ENCODE measurements around the gene CAMKK1.

The CAMKK1 gene

DNA sequence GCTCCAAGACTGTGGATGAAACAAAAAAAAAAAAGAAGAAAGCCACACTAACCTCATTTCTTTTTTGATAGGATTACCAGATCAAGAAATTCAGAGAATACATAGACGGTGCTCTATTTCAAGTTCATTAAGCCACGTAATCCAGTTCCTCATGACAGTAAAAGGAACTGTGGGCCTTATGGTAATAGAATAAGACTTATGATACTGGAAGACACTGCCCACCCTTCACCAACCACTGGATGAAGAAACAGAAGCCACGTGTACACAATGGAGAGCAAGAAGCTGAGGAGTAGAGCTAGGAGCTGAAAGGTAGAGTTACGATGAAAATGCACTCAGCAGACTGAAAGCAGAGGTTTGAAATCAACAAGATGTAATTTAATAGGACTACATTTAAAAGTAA, 58.0 kb downstream of the CAMKK1 start:
- H3K9me3 ChIP-seq (ENCODE audit: low read length) = no peaks in the 10 kb centered on the region
- H3K4me3 ChIP-seq (ENCODE audit: low read length) = no peak overlapping the region
- H3K36me3 ChIP-seq (ENCODE audit: insufficient read depth, low read length) = peaks cover 57% of the 10 kb centered on the region
- no peaks in the 10 kb centered on the region for H3K27me3 ChIP-seq (ENCODE audit: insufficient read depth, low read length)
- no peak overlapping the region for H2AFZ ChIP-seq (ENCODE audit: low read depth, low read length)
- no peaks in the 10 kb centered on the region for H3K4me1 ChIP-seq (ENCODE audit: insufficient read depth, low read length)

DNA sequence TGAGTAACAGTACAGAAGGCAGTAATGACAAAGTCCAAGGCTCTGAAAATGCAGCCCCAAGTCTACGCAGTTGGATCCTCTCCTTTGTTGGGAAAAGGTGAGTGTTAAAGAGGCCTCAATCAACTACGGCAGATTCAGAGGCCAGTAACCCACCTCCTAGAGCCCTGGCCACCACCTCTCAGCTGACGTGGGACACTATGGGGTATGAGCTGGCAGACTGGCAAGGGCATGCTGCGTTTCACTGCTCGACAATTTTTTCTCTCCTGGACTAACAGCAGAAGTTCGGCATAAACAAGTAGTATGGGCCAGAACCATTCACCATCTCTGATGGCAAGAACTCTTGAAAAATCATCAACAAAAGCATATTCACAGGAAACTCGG, 64.0 kb downstream of the CAMKK1 start:
- Histone ChIP-seq H3K4me3 (ENCODE audit: low read length) (no peak overlapping the region), H3K27me3 (ENCODE audit: insufficient read depth, low read length) (no peaks in the 10 kb centered on the region), H2AFZ (ENCODE audit: low read depth, low read length) (no peak overlapping the region), H3K9me3 (ENCODE audit: low read length) (no peaks in the 10 kb centered on the region), H3K36me3 (ENCODE audit: insufficient read depth, low read length) (peaks cover 59% of the 10 kb centered on the region), H3K4me1 (ENCODE audit: insufficient read depth, low read length) (no peaks in the 10 kb centered on the region)

DNA sequence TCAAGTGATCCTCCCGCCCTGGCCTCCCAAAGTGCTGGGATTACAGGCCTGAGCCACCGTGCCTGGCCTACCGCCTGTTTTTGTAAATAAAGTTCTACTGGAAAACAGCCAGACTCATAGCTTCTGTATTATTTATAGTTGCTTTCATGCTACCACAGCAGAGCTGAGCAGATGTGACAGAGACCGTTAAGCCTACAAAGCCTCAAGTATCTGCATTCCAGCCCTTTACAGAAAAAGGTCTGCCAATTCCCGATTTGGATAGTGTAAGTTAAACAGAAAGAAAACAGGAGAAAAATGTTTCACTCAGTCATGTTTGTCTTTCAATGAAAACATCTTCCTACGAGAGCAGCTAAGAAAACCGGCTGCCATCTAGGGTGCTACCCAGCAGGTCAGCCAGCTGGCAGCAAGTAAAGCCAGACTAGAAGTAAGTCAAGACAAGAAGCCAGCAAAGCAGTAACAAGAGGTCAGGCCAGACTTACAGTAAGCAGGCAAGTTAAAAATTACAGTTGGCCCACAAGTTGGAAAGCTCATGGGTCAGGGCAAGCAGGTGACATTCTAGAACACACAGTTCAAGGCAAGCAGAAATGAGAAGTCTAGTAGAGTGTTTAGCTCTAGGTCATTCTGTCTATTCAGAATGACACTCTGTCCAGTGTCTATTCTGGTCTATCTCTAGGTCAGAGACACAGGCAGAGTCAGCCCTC, 64.6 kb downstream of the CAMKK1 start:
- H3K27me3 ChIP-seq (ENCODE audit: insufficient read depth, low read length) = no peaks in the 10 kb centered on the region
- H3K36me3 ChIP-seq (ENCODE audit: insufficient read depth, low read length) = peaks cover 58% of the 10 kb centered on the region
- H3K4me3 ChIP-seq (ENCODE audit: low read length) = no peak overlapping the region
- H3K9me3 ChIP-seq (ENCODE audit: low read length) = no peaks in the 10 kb centered on the region
- no peaks in the 10 kb centered on the region for H3K4me1 ChIP-seq (ENCODE audit: insufficient read depth, low read length)
- no peak overlapping the region for H2AFZ ChIP-seq (ENCODE audit: low read depth, low read length)

DNA sequence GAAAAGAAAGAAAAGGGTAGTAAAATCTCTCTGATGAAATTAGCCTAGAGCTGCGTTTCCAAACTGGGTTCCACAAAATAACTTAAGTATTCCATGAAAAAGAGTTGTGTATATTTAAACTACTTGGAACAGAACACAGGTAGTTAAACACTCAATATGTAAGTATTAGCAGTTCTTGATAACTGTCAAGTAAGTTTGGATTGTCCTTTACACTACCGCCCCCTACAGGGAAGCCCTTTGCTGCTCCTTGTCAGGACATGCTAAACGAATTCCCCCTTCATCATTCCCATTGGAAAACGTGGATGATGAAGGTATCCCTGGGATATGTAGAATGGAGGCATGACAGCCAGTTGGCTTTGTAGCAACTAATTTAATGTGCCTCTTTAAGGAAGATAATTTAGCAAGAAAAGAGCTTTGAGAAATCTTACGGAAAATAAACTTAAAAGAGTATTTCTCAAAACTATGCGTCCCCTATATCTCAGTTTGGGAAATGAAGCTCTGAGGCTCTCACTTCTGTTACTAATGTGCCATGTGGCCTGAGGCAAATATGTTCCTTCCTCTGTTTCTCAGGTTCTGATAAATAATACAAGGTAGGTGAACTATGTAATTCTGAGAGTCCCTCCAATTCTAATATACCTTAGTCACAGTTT, 65.6 kb downstream of the CAMKK1 start:
- Histone ChIP-seq H3K4me3 (ENCODE audit: low read length) (no peak overlapping the region), H2AFZ (ENCODE audit: low read depth, low read length) (no peak overlapping the region), H3K9me3 (ENCODE audit: low read length) (no peaks in the 10 kb centered on the region), H3K36me3 (ENCODE audit: insufficient read depth, low read length) (peaks cover 59% of the 10 kb centered on the region), H3K27me3 (ENCODE audit: insufficient read depth, low read length) (no peaks in the 10 kb centered on the region), H3K4me1 (ENCODE audit: insufficient read depth, low read length) (no peaks in the 10 kb centered on the region)

DNA sequence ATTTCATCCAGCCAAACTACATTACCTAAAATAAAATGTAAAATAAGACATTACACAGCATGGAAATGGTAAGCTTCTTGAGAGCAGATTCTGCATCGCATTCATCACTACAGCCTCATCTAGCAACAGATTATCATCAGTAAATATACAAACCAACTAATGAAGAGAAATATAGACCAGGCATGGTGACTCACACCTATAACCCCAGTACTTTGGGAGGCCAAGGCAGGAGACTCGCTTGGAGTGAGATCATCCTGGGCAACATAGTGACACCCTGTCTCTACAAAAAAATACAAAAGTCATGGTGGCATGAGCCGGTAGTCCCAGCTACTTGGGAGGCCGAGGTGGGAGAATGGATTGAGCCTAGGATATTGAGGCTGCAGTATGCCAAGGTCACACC, 66.7 kb downstream of the CAMKK1 start:
- no peak overlapping the region for H3K4me3 ChIP-seq (ENCODE audit: low read length)
- no peaks in the 10 kb centered on the region for H3K27me3 ChIP-seq (ENCODE audit: insufficient read depth, low read length)
- no peaks in the 10 kb centered on the region for H3K4me1 ChIP-seq (ENCODE audit: insufficient read depth, low read length)
- peaks cover 67% of the 10 kb centered on the region for H3K36me3 ChIP-seq (ENCODE audit: insufficient read depth, low read length)
- H2AFZ ChIP-seq (ENCODE audit: low read depth, low read length) = no peak overlapping the region
- H3K9me3 ChIP-seq (ENCODE audit: low read length) = no peaks in the 10 kb centered on the region

DNA sequence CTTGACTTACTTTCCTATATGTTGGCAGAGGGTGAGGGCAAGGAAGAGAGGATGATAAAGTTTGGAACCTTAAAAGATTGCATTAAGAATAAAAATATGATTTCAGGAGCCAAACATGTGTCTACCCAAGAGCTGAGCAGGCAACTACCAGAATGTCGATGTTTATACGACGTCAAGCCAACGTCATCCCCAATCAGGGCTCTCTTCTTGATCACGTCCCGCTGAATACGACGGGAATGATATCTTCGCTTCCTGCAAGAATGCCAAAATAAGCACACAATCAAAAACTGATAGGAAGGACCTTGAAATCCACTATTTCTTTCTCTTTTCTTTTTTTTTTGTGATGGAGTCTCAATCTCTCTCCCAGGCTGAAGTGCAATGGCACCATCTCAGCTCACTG, 71.8 kb downstream of the CAMKK1 start:
- peaks cover 81% of the 10 kb centered on the region for H3K36me3 ChIP-seq (ENCODE audit: insufficient read depth, low read length)
- H3K9me3 ChIP-seq (ENCODE audit: low read length) = no peaks in the 10 kb centered on the region
- H3K27me3 ChIP-seq (ENCODE audit: insufficient read depth, low read length) = no peaks in the 10 kb centered on the region
- no peaks in the 10 kb centered on the region for H3K4me1 ChIP-seq (ENCODE audit: insufficient read depth, low read length)
- no peak overlapping the region for H3K4me3 ChIP-seq (ENCODE audit: low read length)
- no peak overlapping the region for H2AFZ ChIP-seq (ENCODE audit: low read depth, low read length)

DNA sequence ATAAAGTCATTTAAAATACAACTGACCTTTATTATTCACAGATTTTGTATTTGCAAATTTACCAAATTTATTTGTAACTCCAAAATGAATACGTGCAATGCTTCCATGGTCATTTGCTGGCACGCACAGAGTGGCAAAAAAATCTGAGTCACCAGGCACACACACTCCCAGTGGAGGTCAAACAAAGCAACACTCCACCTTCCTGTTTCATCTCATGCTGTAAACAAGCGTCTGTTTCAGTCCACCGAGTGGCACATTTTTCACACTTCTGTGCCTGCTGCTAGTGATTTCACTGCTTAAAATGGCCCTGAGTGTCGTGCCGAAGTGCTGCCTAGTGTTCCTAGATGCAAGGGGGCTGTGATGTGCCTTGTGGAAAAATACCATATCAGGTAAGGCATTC, 74.1 kb downstream of the CAMKK1 start:
- Histone ChIP-seq H2AFZ (ENCODE audit: low read depth, low read length) (no peak overlapping the region), H3K9me3 (ENCODE audit: low read length) (no peaks in the 10 kb centered on the region), H3K4me3 (ENCODE audit: low read length) (no peak overlapping the region), H3K4me1 (ENCODE audit: insufficient read depth, low read length) (no peaks in the 10 kb centered on the region), H3K27me3 (ENCODE audit: insufficient read depth, low read length) (no peaks in the 10 kb centered on the region), H3K36me3 (ENCODE audit: insufficient read depth, low read length) (peaks cover 82% of the 10 kb centered on the region)

DNA sequence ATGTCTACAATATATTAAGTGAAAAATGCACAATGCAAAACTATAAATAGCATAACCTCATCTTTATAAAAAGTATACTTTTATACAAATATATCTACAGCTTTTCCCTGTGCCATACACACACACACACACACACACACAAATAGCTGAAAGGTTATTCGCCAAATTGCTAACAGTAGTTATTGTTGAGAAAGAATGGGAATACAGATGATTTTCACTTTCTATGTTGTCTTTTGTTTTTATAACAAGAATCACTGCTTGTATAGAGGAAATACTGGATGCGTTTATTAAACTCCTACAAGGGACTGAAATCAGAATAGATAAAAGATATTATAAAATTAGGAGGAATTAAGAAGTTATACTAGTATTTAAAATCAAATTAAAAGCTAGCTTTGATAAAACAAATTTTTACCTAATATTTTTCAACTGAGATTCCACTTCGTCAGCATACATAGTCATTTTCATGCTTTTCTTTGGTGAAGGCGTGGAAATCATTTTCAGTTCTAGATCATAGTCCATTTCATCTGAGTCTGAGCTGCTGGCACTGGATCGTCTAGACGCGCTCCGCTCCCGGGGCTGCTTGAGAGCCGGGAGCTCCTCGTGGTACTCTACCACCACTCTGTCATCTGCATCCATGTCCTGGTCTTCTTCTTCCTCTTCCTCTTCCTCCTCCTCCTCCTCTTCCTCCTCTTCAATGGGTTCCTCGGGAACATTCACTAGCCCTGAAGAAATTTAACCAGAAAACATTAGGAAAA, 74.8 kb downstream of the CAMKK1 start:
- Histone ChIP-seq H3K4me1 (ENCODE audit: insufficient read depth, low read length) (no peaks in the 10 kb centered on the region), H2AFZ (ENCODE audit: low read depth, low read length) (no peak overlapping the region), H3K9me3 (ENCODE audit: low read length) (no peaks in the 10 kb centered on the region), H3K27me3 (ENCODE audit: insufficient read depth, low read length) (no peaks in the 10 kb centered on the region), H3K36me3 (ENCODE audit: insufficient read depth, low read length) (peaks cover 83% of the 10 kb centered on the region), H3K4me3 (ENCODE audit: low read length) (no peak overlapping the region)

DNA sequence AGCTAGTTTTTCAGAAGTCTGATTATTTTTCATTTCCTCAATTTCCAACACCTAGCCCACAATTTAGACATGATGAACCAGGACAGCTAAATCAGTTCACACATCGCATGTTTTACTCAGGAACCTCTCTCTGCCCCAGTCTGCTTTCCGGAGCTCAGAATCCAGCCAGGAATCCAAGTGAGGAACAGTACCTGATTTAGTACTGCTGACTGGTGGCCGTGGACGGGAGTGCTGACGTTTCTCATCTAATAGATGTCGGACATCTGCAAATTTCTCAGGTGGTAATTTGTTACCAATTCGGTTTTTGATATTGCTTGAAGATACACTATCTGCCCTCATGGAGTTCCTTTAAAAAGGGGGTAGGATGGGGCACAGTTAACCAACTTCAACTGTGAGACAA, 76.9 kb downstream of the CAMKK1 start:
- peaks cover 82% of the 10 kb centered on the region for H3K36me3 ChIP-seq (ENCODE audit: insufficient read depth, low read length)
- H2AFZ ChIP-seq (ENCODE audit: low read depth, low read length) = no peak overlapping the region
- H3K4me1 ChIP-seq (ENCODE audit: insufficient read depth, low read length) = no peaks in the 10 kb centered on the region
- no peaks in the 10 kb centered on the region for H3K27me3 ChIP-seq (ENCODE audit: insufficient read depth, low read length)
- no peaks in the 10 kb centered on the region for H3K9me3 ChIP-seq (ENCODE audit: low read length)
- no peak overlapping the region for H3K4me3 ChIP-seq (ENCODE audit: low read length)

DNA sequence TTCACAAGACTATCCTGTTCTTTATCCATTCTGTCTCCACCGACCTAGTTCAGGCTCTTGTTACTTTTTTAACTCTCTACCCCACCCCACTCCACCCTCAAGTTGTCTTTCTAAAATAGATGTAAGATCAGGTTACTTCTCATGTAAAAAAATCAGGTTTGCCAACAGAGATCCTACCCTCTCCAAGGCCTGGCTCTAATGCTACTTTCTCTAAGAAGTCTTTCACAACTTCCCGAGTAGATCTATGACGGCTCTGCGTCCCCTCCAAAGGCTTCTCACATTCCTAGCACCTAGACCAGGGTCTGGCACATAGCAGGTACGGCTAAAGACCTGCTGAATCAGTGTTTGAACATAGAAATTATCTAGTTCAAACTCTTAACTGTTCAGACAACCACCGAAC, 77.7 kb downstream of the CAMKK1 start:
- H2AFZ ChIP-seq (ENCODE audit: low read depth, low read length) = no peak overlapping the region
- peaks cover 82% of the 10 kb centered on the region for H3K36me3 ChIP-seq (ENCODE audit: insufficient read depth, low read length)
- no peaks in the 10 kb centered on the region for H3K9me3 ChIP-seq (ENCODE audit: low read length)
- no peak overlapping the region for H3K4me3 ChIP-seq (ENCODE audit: low read length)
- H3K27me3 ChIP-seq (ENCODE audit: insufficient read depth, low read length) = no peaks in the 10 kb centered on the region
- no peaks in the 10 kb centered on the region for H3K4me1 ChIP-seq (ENCODE audit: insufficient read depth, low read length)

DNA sequence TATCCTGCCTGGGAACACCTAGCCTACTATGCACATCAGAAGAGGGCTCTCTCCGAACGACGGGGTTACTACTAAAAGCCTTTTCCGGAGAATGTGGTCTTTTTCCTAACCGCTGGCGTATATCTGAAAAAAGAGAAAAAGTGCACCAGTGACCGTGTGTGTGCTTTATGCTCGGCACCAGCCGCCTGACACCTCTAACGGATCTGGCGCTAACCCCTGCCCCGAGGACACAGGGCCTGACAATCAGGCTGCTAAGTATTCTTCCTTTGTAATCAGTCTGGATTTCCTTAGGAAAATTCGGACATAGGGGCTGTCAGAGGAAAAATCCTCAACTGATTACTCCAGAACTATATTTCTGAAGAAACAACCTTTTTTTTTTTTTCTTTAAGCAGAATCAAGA, 78.5 kb downstream of the CAMKK1 start:
- Histone ChIP-seq H3K27me3 (ENCODE audit: insufficient read depth, low read length) (no peaks in the 10 kb centered on the region), H2AFZ (ENCODE audit: low read depth, low read length) (no peak overlapping the region), H3K36me3 (ENCODE audit: insufficient read depth, low read length) (peaks cover 83% of the 10 kb centered on the region), H3K4me3 (ENCODE audit: low read length) (no peak overlapping the region), H3K9me3 (ENCODE audit: low read length) (no peaks in the 10 kb centered on the region), H3K4me1 (ENCODE audit: insufficient read depth, low read length) (no peaks in the 10 kb centered on the region)

DNA sequence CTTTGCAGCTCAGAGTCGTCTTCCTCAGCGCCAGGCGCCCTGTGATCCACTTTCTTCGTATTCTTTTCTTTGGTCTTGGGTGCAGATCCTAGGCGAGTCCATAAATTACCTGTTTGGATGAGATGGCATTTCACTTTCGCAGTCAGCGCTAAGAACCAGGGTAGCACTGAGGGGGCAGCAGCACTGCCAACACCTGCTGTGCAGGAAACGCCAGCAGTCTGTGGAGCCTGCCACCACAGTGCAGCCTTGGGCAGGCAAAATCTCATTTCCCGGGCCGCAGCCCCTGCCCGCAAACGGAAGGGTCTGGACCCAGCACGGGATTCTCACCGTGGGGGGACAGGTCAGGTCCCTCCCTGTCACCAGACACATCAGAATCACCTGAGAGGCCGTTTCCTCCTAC, 79.7 kb downstream of the CAMKK1 start:
- no peak overlapping the region for H2AFZ ChIP-seq (ENCODE audit: low read depth, low read length)
- no peaks in the 10 kb centered on the region for H3K9me3 ChIP-seq (ENCODE audit: low read length)
- no peaks in the 10 kb centered on the region for H3K27me3 ChIP-seq (ENCODE audit: insufficient read depth, low read length)
- H3K4me1 ChIP-seq (ENCODE audit: insufficient read depth, low read length) = no peaks in the 10 kb centered on the region
- H3K4me3 ChIP-seq (ENCODE audit: low read length) = no peak overlapping the region
- peaks cover 85% of the 10 kb centered on the region for H3K36me3 ChIP-seq (ENCODE audit: insufficient read depth, low read length)

DNA sequence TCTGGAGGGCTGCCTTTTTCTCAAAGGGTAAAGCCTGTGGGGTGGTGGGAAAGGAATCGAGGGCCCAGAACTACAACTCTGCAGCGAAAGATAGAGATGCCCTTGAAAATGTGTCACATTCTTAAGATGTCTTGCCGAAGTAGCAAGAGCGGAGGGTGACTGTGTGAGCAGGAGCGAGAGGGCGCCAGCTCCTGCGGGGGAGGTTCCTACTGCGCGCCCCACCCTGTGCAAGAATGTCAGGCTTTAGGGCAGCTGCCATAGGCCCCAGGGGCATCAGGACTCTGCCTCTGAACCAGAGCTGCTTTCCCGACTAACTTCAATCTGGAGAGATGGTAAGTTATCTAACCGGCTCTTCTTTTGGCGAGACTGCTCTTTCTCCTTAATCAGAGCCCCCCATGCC, 80.1 kb downstream of the CAMKK1 start:
- Histone ChIP-seq H3K4me3 (ENCODE audit: low read length) (no peak overlapping the region), H3K9me3 (ENCODE audit: low read length) (no peaks in the 10 kb centered on the region), H2AFZ (ENCODE audit: low read depth, low read length) (no peak overlapping the region), H3K36me3 (ENCODE audit: insufficient read depth, low read length) (peaks cover 85% of the 10 kb centered on the region), H3K27me3 (ENCODE audit: insufficient read depth, low read length) (no peaks in the 10 kb centered on the region), H3K4me1 (ENCODE audit: insufficient read depth, low read length) (no peaks in the 10 kb centered on the region)

Data from neuron (in vitro differentiated cells).